Measurements from ENCODE around the gene SRXN1. TPM values are rescaled to one million over a fixed set of nuclear protein-coding genes. Genes with fewer than 3 reads are reported as not detected.
"Not testable (repeated sequence)": the region's sequence is repeated elsewhere in the genome, so short reads cannot be mapped to it uniquely, and the experiment has no call there.

The SRXN1 gene
- total and polyA plus RNA-seq, 2 donors (not counting 1 experiment from before 2014, with no cell fraction given) = 50.5 to 91.2 TPM

DNA sequence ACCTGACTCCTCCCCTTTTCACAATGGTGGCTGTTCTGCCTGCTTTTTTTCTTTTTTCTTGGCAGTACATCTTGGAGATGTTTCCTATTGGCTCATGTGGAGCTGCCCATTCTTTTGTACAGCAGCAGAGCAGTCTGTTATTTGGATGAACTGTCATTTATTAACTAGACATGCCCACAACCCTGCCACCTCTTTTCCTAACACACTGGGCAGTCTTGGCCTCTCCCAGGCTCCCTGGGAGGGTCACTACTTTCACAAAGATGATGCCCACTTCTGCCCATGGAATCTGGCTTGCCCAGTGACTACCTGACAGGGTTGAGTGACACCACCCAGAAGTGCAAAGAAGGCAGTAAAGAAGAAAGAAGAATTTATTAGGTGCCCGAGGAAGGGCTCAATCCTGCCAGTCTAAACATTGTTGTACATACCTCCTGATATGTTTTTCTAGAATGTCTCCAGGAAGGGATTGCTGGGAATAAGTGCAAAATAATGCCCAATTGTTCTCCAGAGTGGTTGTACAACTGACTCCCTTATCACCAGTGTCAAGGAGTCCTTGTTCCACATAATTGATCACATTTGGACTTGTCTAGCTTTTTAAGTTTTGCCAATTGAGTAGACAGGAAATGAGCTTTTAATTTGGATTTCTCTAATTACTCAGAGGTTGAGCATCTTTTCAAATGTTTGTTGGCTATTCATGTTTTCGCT, 42.3 kb upstream of the SRXN1 start:
- no peaks in the 10 kb centered on the region for H3K9me3 ChIP-seq (ENCODE audit: control insufficient read depth, insufficient read depth, low read depth, low read length)
- no peaks in the 10 kb centered on the region for H3K36me3 ChIP-seq (ENCODE audit: control insufficient read depth, insufficient read depth, low read length)
- H3K27me3 ChIP-seq (ENCODE audit: control insufficient read depth, insufficient read depth, low read length) = no peaks in the 10 kb centered on the region
- no peak overlapping the region for H3K4me2 ChIP-seq (ENCODE audit: extremely low read depth, insufficient read depth, low read length)
- no peaks in the 10 kb centered on the region for H4K20me1 ChIP-seq (ENCODE audit: control insufficient read depth, extremely low read depth, insufficient read depth, low read length)
- H2AFZ ChIP-seq (ENCODE audit: low read length) = no peak overlapping the region
- H3K27ac ChIP-seq (ENCODE audit: insufficient read depth, low read length) = no peak overlapping the region
- no peaks in the 10 kb centered on the region for H3K79me2 ChIP-seq (ENCODE audit: control insufficient read depth, insufficient read depth, low read length)
- no peak for DNase-seq (ENCODE audit: low read depth in 2 of 2)
- TF ChIP-seq, protein P1, sequence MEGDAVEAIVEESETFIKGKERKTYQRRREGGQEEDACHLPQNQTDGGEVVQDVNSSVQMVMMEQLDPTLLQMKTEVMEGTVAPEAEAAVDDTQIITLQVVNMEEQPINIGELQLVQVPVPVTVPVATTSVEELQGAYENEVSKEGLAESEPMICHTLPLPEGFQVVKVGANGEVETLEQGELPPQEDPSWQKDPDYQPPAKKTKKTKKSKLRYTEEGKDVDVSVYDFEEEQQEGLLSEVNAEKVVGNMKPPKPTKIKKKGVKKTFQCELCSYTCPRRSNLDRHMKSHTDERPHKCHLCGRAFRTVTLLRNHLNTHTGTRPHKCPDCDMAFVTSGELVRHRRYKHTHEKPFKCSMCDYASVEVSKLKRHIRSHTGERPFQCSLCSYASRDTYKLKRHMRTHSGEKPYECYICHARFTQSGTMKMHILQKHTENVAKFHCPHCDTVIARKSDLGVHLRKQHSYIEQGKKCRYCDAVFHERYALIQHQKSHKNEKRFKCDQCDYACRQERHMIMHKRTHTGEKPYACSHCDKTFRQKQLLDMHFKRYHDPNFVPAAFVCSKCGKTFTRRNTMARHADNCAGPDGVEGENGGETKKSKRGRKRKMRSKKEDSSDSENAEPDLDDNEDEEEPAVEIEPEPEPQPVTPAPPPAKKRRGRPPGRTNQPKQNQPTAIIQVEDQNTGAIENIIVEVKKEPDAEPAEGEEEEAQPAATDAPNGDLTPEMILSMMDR (conservative IDR thresholded peaks at IDR 0.05 in 1 of 2, IDR thresholded peaks at IDR 0.05 in 1 of 2; ENCODE audit: low read depth in 1 of 2, low read length in 2 of 2) = no peak
- TF ChIP-seq EZH2 (IDR thresholded peaks at IDR 0.05; ENCODE audit: low read length, missing control alignments) = no peak
- H3K9ac ChIP-seq (ENCODE audit: insufficient read depth, low read length) = no peak overlapping the region
- no peak overlapping the region for H3K4me3 ChIP-seq (replicated peaks in 1 of 4; ENCODE audit: control extremely low read depth in 1 of 4, insufficient read depth in 1 of 4, low read depth in 3 of 4, low read length in 4 of 4)
- H3K4me1 ChIP-seq (ENCODE audit: control insufficient read depth, extremely low read depth, insufficient read depth, low read length) = no peaks in the 10 kb centered on the region

DNA sequence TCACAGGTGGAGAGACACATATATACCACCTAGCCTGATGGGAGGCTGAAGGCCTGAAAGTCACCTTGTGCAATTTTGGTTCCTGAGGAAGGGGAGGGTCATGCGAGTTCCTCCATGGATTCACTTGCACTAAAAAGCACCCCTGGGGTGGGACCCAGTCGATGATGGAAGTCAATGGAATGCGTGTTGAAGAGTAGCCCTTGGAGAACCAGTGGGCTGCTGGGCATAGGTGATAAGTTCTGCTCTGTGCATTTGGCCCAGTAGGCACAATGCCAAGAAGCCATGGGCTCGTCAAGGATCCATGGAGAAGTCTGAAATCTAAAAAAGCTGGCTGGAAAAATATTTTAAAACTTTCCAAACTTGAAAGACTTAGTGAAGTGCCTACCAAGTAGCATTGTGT, 41.5 kb upstream of the SRXN1 start:
- Histone ChIP-seq H3K9ac (ENCODE audit: insufficient read depth, low read length) (no peak overlapping the region), H2AFZ (ENCODE audit: low read length) (no peak overlapping the region), H3K27ac (ENCODE audit: insufficient read depth, low read length) (no peak overlapping the region), H3K9me3 (ENCODE audit: control insufficient read depth, insufficient read depth, low read depth, low read length) (no peaks in the 10 kb centered on the region), H3K4me3 (replicated peaks in 1 of 4; ENCODE audit: control extremely low read depth in 1 of 4, insufficient read depth in 1 of 4, low read depth in 3 of 4, low read length in 4 of 4) (no peak overlapping the region), H3K27me3 (ENCODE audit: control insufficient read depth, insufficient read depth, low read length) (no peaks in the 10 kb centered on the region), H4K20me1 (ENCODE audit: control insufficient read depth, extremely low read depth, insufficient read depth, low read length) (no peaks in the 10 kb centered on the region), H3K36me3 (ENCODE audit: control insufficient read depth, insufficient read depth, low read length) (no peaks in the 10 kb centered on the region), H3K4me1 (ENCODE audit: control insufficient read depth, extremely low read depth, insufficient read depth, low read length) (no peaks in the 10 kb centered on the region), H3K4me2 (ENCODE audit: extremely low read depth, insufficient read depth, low read length) (no peak overlapping the region), H3K79me2 (ENCODE audit: control insufficient read depth, insufficient read depth, low read length) (no peaks in the 10 kb centered on the region)
- DNase-seq (ENCODE audit: low read depth in 2 of 2) = no peak
- TF ChIP-seq EZH2 (IDR thresholded peaks at IDR 0.05; ENCODE audit: low read length, missing control alignments) = no peak
- TF ChIP-seq, protein P1 (conservative IDR thresholded peaks at IDR 0.05 in 1 of 2, IDR thresholded peaks at IDR 0.05 in 1 of 2; ENCODE audit: low read depth in 1 of 2, low read length in 2 of 2) = no peak

DNA sequence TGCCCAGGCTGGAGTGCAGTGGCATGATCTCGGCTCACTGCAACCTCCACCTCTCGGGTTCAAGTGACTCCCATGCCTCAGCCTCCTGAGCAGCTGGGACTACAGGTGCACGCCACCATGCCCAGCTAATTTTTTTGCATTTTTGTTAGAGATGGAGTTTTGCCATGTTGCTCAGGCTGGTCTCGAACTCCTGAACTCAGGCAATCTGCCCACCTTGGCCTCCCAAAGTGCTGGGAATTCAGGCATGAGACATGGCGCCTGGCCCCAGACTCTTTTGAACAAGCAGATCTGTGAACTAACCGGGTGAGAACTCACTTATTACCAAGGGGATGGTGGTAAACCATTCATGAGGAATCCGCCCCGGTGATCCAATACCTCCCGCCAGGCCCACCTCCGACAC, 40.8 kb upstream of the SRXN1 start:
- not testable (repeated sequence) for H3K4me1 ChIP-seq (ENCODE audit: control insufficient read depth, extremely low read depth, insufficient read depth, low read length); H3K27me3 ChIP-seq (ENCODE audit: control insufficient read depth, insufficient read depth, low read length); H3K79me2 ChIP-seq (ENCODE audit: control insufficient read depth, insufficient read depth, low read length); H3K9ac ChIP-seq (ENCODE audit: insufficient read depth, low read length); H3K36me3 ChIP-seq (ENCODE audit: control insufficient read depth, insufficient read depth, low read length); H4K20me1 ChIP-seq (ENCODE audit: control insufficient read depth, extremely low read depth, insufficient read depth, low read length); DNase-seq (ENCODE audit: low read depth in 2 of 2); H3K9me3 ChIP-seq (ENCODE audit: control insufficient read depth, insufficient read depth, low read depth, low read length); H3K27ac ChIP-seq (ENCODE audit: insufficient read depth, low read length); H3K4me3 ChIP-seq (replicated peaks in 1 of 4; ENCODE audit: control extremely low read depth in 1 of 4, insufficient read depth in 1 of 4, low read depth in 3 of 4, low read length in 4 of 4); H3K4me2 ChIP-seq (ENCODE audit: extremely low read depth, insufficient read depth, low read length); H2AFZ ChIP-seq (ENCODE audit: low read length)
